NCI-H1092 treated with DMSO at 0.1 percent for 48 hours (cell line): ENCODE results near the gene MRRF.

Experiments used
- DNase-seq: peaks from one replicate; lab custom pipeline; 2025; lab: John Stamatoyannopoulos, UW

The MRRF gene

DNA sequence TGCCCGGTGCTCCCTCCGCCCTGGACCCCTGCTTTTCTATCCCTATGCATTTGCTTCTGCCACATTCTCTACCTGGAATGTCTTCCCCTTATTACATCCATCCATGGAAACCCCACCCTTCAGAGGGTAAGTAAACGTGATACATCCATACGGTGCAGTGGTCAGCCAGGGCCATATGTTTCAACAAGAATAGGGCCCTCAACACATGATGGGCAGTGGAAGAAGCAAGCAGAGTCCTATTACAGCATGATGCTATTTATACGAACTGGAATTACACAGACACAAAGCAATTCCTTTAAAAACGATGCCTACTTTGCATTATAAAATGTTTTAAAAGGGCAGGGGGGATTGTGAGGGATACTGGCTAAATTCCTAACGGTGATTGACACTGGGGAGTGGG is 68.0 kb downstream of the MRRF start:
- no peak for DNase-seq

DNA sequence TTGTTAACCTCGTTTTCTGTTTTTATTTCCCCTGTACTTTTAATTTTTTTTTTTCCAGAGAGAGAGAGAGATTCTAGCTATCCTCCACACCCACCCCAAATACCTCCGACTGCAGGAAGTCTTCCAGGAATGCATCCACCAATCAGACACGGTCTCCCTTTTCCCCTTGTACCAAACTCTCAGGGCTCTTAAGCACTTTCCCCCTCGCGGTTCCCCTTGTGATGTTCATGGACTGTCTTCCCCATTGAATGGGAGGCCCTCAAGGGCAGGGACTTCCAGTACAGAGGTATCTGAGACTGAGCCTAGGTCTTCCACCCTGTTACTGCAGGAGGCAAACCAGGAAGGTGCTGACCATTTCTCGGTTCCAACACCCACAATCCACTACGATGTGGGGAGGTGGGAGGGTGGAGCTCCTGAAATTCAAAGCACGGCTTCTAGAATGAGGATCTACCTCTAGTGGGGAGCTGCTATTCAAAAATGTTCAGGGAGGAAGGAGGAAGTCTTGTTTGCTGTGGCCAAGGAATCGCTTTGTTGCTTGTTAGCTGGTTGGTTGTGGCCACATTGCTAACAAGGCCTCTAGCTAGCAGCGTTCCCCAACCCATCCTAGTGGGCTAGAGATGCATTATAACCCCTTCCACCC is 68.6 kb downstream of the MRRF start:
- DNase-seq: no peak

DNA sequence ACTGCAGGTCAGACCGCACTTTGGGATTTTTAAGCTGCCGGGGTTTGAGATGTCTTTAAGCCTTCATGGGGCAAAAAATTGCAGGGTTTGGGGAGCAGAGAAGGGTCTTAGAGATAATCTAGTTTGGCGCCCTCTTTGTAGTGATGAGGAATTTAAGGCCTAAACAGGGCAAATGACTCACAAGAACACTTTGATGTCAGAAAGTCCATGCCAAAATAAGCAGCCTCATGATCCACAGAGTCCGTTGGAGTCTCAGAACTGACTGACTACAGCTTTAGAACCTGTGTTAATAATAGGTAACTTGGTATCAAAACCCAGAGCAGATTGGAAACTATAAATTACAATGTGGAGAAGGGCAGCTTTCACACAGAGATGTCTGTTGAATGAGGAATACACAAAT is 70.2 kb downstream of the MRRF start:
- no peak for DNase-seq

DNA sequence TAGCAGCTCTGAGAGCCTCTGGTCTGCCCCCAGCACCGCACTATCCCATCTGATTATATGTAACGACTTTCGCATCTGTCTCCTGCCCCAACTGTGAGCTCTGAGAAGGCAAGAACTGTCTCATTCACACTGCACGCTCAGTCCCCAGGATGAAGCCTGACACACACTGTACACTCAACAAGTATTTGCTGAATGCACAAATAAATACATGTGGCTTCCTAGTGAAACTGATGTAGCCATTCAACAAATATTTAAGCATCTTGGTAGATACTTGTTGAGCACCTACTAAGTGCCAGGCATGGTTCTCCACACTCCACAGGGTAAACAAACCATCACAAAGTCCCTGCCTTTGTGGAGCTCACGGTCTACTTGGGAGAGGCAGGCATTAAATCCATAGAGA is 71.5 kb downstream of the MRRF start:
- no peak for DNase-seq

DNA sequence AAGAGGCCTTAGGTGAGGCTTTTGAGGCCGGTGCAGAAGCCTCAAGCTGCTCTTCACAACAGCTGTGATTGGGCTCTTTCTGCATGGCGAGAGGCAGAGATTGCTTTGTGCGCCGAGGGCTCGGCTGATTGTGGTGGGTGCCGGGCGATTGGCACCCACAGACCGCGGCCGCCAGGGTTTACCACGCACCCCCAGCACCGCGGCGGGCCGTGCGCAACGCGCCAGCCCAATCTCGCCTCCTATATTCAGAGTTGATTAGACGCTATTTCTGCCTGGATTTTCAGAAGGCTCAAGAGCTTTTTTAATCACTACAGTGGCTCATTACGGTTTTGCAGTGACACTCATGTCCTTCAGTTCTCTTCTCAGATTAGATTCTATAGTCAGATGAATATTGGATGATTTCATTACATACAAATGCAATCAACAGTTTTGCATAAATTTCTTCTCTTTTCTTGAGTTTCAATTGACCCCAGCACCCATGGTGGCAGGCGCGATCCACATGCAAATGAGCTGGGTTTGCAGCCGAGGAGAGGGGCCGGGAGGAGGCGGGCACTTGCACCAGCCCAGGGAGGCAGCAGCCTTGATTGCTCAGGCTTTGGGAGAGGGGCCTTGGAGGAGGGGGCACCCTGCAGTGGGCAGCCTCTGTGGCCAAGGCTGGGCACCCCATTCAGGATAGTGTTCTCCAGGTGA is 72.3 kb downstream of the MRRF start:
- no peak for DNase-seq

DNA sequence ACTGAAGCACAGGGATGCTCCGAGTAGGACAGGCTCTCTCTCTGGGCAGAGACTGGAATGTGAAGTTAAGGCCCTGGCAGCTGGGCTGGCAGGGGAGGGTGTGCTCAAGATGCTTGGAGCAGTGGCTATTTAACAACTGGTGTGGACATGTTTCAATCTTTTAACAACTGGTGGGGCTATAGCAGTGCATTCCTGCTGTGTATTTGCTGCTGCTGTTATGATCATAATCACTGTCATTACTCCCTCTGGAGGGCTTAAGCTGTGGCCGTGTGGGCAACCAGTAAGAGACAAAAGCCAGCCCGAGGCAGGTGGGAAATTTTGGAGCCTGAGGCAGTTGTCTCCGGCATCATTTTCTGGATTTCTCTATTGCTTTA is 72.9 kb downstream of the MRRF start:
- DNase-seq: no peak

DNA sequence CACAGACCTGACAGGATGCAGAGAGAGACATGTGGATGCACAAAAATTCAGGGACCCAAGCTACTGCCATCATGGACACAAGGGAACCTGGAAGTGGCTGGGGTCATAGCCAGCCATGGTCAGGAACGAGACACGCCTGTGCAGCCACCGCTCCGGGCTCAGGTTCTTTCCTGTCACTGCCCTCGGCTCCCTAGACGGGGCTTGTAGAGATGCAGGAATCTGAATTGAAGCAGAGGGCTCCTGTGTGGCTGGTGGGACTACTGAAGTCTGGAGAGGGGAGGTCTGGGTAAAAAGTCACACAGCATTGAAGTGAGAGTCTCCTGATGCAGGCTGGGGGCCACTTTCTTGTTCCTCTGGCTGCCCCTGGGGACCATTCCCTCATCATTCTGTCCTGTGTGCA is 73.9 kb downstream of the MRRF start:
- DNase-seq: no peak

DNA sequence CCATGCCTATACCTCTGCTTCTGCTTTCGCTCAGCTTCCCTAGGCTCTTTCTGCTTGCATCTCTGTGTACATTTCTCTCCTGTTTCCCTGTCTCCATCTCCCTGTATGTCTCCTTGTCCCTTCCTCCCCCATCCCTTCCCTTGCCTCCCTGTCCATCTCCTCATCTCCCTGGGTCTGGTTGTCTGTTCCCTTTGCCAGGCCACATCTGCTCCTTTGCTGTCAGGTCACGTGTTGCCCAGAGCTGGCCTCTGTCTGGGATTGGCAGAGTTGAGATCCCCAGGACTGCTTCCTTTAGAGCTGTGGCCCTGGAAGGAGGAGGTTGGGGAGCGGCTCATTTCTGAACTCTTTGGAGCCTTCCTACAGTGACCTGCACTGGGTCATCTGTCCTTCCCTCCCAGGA is 74.3 kb downstream of the MRRF start:
- DNase-seq: no peak

DNA sequence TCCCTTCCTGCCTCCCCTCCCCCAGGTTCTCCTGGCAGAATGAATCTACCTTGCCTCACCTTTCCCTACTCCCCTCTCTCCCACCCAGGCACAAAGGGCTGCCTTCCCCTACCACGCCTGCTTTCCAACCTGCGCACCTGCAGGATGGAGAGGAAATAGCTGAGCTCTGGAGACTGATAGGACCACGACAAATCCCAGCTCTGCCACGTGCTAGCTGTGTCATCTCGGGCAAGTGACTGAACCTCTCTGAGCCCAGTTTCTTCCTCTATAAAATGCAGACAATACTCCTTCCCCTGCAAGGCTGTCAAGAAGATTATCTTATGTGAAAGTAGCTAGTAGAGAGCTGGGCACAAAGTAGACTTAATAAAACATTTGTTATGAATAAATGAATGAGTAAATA is 74.9 kb downstream of the MRRF start:
- no peak for DNase-seq

DNA sequence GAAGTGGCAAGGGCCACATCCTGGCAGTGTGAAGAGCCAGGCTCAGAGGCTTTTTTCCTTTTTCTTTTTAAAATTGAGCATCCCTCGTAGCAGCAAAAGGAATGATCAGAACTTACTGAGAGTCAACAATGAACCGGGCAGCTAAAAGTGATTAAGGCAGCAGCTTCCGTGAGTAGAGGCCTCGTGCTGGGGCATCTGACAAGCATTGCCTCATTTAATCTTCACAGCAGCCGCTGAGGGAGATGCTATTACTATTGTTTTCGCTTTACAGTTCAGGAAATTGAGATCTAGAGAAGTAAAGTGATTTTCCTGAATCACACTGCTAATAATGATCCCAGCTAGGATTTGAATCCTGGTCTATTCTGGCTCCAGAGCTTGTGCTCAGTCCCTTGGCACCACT is 75.5 kb downstream of the MRRF start:
- DNase-seq: no peak

DNA sequence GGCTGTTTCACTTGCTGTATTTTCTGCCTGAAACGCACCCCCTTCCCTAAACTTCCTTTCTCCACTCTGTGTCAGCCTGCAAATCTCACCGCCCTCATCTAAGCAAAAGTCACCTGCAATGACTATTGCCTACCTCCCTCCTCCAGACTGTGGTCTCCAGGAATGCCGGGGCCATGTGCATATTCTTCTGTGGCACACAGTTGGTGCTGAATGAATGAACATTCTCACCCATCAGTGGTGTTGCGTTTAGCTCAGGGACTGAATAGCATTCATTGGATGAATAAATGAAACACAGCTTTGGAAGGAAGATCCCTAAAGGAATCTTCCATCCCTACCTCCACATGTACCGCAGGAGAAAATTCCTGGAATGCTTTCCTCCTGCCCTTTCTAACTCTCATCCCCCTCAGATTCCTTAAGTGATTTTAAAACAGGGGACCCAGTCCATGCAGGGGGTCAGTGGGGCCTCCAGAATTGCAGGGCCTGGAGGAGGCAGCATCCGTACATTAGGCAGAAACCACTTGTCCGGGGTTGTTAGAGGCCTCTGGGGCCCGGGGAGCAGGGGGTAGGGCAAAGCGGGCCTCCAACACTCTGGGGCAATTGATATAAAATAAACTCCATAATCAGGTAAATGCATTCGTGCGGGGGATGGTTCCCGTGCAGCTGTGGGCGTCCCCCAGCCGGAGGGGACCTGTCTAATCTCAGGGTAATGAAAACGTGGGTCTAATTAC is 77.8 kb downstream of the MRRF start:
- no peak for DNase-seq

DNA sequence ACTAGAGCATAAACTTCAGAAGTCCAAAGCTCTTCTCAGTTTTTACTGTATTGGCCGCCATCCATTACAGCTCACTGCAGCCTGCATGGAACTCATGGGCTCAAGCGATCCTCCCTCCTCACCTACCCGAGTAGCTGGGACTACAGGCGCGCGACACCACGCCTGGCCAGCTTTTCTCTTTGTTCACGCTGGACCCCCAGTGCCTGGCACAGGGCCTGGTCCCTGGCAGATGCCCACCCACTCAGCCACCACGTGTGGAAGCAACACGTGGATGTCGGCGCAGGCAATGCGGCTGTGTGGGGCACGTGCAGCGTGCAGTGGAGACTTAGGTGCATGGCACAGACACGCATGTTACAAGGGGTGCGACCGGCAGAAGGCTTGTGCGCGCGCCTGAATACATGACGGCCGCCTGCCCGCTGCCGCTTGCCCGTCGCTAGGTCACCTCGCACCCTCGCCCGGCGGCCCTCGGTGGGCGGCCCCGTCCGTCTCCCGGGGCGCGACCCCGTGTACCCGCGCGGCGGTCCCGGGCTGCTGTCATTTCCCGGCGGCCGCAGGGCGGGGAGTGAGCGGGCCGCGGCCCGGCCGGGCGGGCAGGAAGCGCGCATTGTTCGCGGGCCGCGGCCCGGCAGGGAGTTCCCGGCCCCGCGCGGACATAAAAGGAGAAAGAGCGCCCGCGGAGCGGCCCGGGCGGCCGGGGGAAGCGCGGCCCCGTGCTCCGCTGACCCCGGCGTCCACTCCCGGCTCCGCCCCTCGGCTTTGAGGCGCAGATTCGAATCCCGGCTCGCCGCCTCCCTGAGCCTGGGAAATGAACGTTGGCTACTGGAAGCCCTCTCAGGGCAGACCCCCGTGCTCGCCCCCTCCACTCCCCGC is 82.0 kb downstream of the MRRF start:
- DNase-seq: peak; percentile 33

DNA sequence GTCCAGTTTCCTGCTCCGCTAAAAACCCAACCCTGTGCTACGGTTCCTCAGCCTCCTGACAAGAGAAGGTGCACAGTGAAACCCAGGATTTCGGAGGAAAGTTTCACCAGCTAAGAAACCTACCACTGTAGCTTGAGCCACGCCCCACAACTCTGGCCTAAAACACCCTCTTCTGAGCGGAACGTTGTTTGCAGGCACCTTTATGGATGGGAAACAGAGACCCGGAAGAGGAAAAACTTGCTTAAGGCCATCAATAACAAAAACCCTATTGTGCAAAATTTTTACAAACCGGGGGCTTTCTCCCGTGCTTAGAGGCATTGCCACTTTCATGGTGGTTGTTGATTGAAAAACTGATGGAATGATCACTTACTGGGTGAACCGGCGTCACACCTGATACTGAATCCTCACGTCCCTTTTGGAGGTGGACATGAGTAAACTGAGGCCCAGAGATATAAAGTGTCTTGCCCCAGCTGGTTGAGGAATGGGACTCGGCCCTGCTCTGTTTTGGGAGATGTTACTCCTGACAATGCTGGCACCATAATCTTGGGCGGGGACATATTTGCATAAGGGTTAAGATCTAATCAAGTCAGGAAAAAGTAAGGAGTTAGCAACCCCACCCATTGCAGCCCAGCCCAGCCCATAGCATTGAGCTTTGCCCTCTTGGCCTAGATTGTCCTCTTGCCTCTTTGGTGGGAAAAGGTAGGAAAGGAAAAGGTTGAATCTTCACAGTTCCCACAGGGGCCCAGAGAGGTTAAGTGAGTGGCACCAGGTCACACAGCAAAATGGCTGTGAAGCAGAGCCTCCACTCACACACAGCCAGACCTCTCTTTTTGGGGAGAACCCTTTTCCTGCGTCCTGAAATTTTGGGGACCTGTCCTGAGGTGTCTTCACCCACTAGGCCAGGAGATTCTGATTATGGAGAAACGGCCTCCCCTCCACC is 82.9 kb downstream of the MRRF start:
- DNase-seq: no peak

DNA sequence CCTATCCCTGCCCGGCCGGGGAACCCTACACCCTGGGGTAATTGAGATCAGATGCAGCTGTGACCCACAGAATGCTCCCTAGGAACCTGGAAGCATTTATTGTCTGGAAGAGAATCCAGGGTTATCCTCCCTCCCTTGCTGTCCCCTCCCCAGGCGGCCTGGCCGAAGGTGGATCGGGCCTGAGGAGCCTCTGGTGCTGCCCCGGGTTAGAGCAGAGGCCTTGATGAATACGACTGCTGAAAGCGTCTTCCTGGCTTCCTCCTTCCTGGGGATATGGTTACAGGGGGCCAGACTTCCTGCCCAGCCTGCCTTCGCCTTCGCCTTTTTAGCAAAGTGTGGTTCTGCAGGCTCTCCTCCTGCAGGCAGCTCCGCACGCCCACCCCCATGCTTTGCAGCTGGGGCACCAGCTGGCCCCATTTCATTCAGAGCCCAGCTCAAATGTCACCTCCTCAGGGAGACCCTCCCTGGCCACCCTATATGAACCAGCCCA is 83.7 kb downstream of the MRRF start:
- no peak for DNase-seq

DNA sequence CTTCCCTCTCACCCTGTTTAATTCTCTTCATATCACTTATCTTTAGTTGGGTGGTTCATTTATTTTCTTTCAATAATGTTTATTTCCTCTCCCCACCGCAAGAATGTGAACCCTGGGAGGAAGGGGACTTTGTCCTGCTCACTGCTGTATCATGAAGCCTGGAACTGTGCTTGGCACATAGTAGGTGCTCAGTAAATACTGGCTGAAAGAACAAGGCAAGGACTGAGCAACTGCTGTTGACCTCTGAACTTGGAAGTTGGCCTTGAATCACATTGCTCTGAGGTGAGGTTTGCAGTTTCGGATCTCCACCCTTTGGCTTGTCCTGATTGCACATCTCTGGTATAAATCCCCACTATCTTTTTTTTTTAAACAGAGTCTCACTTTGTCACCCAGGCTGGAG is 84.1 kb downstream of the MRRF start:
- no peak for DNase-seq

DNA sequence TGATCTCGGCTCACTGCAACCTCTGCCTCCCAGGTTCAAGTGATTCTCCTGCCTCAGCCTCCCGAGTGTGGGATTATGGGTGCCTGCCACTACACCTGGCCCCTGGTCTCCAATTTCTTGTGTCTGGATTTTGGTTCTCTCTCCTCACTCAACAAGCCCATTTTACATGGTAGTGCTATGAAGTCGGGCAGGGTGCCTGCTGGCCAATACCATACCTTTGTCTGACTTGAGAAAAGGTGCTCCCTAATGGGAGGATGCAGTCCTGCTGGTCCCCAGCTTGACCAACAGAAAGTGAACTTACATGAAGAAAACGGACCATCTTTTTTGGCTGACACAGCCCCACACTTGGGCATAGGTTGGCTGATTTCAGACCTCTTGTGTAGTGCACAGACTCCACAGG is 84.5 kb downstream of the MRRF start:
- no peak for DNase-seq

DNA sequence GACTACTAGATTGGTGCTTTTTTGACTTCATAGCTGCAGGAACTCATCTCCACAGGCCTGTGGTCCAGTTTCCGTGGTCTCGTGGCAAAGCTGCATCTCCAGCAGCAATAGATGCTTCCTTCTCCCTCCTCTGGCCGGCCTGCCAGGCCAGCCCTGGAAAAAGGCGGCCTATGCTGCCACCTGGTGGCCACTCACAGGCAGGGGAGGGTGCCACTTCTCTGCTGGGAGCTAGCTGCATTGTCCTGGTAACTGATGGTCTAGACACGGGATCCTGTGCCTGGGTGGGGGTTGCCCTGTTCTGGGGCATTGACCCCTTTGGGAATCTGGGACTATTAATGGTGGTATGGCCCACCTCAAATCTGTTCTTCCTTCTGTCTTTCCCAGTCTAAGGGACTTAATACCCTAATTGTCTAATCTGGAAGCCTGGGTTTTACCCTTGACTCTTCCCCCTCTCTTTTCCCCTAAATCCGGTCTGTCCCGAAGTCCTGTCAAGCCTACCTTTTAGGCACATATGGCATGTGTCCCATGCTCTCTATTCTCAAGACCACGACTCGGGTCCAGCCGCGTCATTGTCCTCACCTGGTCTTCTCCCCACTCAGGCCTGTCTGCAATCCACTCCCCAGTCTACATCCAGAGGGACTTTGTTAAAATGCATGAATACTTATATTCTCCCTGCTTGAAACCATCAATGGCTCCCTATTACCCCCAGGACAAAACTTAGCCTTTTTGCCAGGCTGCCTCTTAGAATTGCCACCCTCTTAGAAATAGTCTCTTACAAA is 86.1 kb downstream of the MRRF start:
- DNase-seq: peak; percentile 63

DNA sequence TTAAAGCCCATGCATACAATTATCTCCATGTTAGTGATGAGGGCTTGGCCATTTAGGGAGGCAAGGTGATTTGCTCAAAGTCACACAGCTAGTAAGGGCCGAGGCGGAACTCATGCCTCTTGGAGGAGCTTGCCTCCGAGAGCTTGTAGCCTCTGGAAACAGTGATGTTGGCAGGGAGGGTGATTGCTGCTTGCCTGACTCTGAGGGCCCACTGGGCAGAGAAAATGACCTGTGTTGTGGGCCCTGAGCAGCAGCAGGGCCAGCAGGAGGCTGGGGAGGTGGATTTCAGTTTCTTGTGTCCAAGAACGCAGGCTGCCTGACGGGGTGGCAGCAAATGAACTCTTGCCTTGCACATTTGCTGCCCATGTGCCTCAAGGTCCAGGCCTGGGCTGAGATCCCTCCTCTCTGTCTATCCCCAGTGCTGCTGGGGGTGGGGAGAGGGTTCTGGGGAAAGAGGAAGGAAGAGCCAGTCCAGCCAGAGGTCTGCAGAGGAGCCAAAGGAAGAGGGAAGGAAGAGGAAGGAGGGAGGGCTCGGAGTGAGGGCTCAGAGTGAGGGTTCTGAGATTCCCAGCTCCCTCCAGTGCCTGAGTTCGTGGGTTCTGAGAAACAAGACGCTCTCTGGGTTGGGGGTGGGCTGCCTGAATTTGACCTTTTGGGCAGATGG is 90.0 kb downstream of the MRRF start:
- DNase-seq: no peak

DNA sequence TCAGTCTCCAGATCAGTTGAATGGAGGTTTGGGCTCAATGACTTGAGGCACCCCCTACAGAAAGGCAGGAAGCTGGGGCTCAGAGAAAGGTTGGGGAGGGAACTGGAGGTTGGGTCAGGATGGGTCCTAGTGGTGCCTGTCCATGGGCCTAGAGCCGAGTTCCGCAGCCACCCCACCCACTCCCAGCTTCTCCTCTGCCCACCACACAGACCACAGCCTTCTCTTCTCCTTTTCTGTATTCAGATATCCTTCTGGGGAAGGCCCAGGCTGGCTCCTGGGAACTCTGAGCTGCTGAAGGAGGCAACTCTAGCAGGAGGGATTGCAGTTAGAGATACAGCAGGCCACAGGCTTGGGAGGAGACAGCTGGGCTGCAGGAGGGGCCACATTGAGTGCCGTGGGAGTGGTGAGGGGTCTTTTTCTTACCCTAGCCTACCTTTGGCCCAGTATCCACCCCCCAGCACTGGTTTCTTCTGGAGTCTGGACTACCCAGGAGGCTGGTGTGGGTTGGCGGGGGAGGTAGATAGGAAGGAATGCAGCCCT is 90.7 kb downstream of the MRRF start:
- DNase-seq: no peak

DNA sequence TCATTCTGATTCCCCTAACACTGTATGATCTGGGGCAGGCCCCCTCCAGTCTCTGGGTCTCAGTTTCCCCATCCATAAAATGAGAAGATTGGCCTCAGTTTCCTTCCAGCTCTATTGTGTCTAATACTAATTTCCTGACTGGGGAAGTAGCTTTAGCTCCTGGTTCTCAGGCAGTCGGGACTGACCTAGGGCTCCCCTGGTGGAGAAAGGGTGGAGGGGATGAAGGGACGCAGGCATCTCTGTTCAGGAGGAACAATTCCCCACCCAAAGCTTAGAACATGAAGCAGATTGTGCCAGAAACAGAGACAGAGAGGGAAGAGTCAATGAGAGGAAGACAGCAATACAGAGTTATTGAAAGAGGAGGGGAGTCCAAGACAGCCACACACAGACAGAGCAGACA is 91.9 kb downstream of the MRRF start:
- DNase-seq: no peak
